Left renal pelvis (tissue), 4 donors: ENCODE measurements around the gene NECAB2. TPM values are rescaled to one million over a fixed set of nuclear protein-coding genes. Genes with fewer than 3 reads are reported as not detected.
"Not testable (repeated sequence)": the region's sequence is repeated elsewhere in the genome, so short reads cannot be mapped to it uniquely, and the experiment has no call there.

Experiments
- DNase-seq, 4 donors: peaks; one replicate each; pipeline ENCODE4 v3.0.0-alpha.2; 2013; ENCODE audit warnings: low read depth in 4 of 4, low spot score in 3 of 4
- polyA plus RNA-seq, 4 donors: library from polyadenylated mRNA; unstranded; fragments of 120-200 nt; gene quantifications; one replicate each; pipeline ENCODE4 v1.2.1, GENCODE V29; 2013; ENCODE audit not compliant: insufficient read length in 4 of 4

NECAB2 gene
- polyA plus RNA-seq, 4 donors: 0.97 to 4.4 (median 2.8) TPM

GRCh38 chr16:83935005-83935857 is 32.8 kb upstream of the NECAB2 start:
- no peak for DNase-seq

GRCh38 chr16:83935858-83936255 is 32.2 kb upstream of the NECAB2 start:
- DNase-seq: no peak

GRCh38 chr16:83936581-83937165 is 31.4 kb upstream of the NECAB2 start:
- no peak for DNase-seq

- no peak for DNase-seq
These were observed 30.8 kb upstream of the NECAB2 start for GRCh38 chr16:83937267-83937666.

- no peak for DNase-seq
These were observed 29.8 kb upstream of the NECAB2 start for GRCh38 chr16:83937922-83938885.

- no peak for DNase-seq
These were observed 28.7 kb upstream of the NECAB2 start for GRCh38 chr16:83939266-83939855.

GRCh38 chr16:83940119-83940518 is 27.9 kb upstream of the NECAB2 start:
- DNase-seq: no peak

GRCh38 chr16:83940630-83941378 is 27.2 kb upstream of the NECAB2 start:
- no peak for DNase-seq

- DNase-seq: not testable (repeated sequence)
These were observed 26.5 kb upstream of the NECAB2 start for GRCh38 chr16:83941546-83941945.

GRCh38 chr16:83942074-83942473 is 26.0 kb upstream of the NECAB2 start:
- DNase-seq: no peak

GRCh38 chr16:83942815-83943515 is 25.1 kb upstream of the NECAB2 start:
- no peak for DNase-seq

GRCh38 chr16:83943516-83944050 is 24.5 kb upstream of the NECAB2 start:
- DNase-seq: no peak

- no peak for DNase-seq
These were observed 22.5 kb upstream of the NECAB2 start for GRCh38 chr16:83945587-83945986.

- no peak for DNase-seq
These were observed 21.8 kb upstream of the NECAB2 start for GRCh38 chr16:83946154-83946780.

- DNase-seq: no peak
These were observed 21.1 kb upstream of the NECAB2 start for GRCh38 chr16:83946781-83947566.

GRCh38 chr16:83947642-83948234 is 20.3 kb upstream of the NECAB2 start:
- DNase-seq: no peak

- no peak for DNase-seq
These were observed 18.9 kb upstream of the NECAB2 start for GRCh38 chr16:83948914-83949723.
